Activated CD4-positive, alpha-beta T cell treated with anti-CD3 and anti-CD28 coated beads, Interleukin-2, amount 50 U/mL, for 48 hours (primary cell): ENCODE data around the gene SETD3.

ENCODE experiments used
- DNase-seq, 2 experiments: peaks; one replicate each; pipeline ENCODE4 v3.0.0-alpha.2; 2020

Gene SETD3

DNA sequence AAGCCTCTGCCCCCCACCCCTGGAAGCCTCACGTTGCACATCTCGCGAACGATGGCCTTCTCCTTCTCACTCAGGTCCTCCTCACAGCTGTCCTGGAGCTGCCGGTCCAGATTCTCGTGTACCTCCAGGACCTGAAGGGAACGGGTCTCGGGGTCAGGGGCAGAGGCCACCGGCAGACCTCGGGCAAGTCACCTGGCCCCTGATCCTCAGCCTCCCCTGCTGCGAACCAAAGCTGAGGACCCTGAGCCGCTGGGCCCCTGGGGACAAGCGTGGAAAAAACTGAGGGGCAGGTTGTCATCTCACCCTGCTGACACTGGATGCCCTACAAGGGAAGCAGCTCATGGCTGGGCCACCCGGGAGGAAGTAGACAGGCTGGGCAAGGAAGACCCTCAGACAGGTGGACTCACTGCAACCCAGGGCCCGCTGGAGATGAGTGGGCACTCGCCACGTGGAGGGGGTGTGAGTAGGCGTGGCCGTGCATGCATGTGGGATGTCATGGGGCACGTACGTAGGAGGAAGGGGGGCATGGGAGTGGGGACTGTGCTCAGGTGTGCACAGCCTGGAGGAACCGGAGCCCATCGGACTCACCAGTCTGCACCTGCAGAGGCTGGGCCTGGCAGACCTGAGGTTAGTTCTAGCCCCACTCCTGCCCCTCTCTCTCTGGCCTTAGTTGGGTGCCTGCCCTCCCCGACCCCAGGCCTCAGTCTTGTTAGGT lies 35.7 kb upstream of the SETD3 start:
- DNase-seq = no peak

DNA sequence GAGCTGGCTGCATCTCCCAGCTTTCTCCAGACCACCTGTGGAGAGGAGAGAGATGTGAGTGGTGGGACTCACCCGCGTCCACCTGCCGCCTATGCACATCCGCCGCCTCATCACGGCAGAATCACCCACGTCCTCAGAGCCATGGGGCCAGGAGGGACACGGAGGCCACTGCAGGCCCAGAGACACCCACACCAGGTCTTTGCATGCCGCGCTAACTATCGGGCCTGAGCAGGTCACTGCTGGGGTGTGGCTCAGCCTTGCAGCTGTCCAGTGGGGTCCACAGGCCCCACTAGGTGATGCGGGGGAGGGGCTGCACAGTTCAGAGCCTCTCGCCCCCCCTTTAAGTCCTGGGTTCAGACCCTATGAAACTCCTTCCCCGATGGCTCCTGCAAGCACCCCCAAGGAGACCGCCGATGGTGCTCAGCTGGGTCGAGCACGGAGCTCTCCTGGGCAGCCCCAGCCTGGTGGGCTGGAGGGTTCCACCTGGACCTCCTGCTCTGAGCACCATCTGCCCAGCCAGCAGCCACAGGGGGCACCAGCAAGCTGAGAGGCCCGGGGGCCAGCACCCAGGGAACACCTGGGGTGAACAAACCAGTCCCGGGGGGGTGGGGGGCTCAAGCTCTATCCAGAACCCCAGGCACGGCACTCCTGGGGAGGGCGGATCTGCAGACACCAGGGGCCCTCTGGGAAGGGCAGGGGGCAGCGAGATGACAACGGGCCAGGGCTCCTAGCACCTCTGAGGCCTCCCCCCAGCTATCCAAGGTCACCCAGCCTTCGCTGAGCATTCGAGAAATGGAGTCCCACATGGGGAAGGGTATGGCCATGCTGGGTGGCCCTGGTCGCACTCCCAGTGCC lies 34.9 kb upstream of the SETD3 start:
- DNase-seq = no peak

DNA sequence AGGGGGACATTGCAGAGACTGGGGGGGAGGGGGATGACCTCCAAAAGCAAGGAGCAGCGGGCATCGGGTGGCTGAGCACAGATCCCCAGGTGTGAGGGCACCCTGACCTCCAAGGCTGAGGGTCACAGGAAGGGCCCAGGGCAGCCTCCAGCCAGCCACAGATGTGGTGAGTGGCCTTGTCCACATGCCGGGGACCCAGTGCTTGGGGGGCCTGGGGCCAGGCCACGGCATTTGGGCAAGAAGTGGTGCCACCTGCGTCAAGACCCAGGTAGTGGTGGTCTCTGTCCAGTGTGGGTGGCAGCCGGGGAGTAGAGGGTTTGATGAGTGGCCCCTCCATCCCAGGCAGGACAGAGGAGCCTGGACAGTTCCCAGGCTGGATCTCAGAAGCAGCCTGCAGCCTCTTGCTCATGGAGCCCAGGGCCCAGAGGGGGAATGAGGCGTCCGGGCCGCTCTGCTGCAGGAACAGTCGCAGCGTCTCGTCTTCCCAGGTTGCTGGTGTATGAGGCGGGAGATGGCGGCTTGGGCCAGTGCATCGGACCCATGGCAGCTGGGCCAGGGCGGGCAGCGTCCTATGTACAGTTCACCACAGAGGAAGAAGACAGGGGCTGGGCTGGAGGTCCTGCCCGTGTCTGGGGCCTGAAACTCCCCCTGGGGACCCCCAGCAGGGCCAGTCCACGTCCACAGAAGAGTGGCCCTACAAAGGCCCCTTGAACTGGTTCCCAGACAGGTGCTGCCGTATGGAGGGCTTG lies 34.1 kb upstream of the SETD3 start:
- no peak for DNase-seq

DNA sequence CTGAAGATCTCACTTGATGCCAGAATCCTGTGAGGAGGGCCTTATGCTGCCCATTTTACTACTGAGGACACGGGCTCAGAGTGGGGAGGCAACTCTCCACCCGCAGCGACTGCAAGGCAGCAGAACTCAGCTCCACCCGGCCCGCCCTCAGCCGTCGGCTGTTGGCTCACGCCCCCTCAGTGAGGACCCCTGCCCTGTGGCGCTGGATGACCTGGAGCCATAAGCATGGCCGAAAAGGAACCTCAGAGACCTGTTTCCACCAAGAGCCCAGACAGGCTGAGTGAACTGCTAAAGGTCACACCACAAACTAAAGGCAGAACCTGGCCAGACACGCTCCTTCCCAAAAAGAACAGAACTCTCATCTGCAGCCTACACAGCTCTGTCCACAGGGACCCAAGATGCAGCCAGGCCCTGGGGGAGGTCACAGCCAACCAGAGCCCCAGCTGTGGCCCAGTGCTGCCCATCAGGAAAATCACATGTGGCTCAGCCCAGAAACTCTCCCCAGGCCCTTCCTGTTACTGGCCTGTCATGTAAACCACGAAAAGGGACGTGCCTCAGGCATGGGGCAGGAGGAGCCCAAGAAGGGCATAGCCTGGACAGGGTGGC lies 33.4 kb upstream of the SETD3 start:
- DNase-seq = no peak

DNA sequence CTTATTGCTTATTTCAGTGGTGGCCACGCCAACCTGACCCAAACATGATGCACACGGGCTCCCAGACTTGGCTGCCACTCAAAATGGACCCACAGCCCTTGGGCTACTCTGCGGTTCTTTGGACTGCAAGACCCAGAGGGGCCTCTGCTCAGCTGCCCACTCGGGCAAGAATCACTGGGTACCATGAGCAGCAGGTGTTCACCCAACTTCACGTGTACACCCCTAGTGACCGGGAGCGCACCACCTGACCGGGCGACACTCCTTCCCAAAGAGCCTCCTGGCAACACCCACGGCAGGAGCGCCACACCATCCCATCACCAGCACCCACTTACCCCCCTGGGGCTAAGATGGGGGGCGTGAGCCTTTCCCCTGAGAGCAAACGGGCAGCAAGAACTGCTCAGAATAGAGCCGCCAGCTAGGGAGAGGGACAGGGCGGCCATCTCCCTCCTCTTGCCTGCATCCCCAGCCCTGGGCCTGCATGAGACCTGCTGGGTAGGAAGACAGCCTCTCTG lies 32.6 kb upstream of the SETD3 start:
- no peak for DNase-seq

DNA sequence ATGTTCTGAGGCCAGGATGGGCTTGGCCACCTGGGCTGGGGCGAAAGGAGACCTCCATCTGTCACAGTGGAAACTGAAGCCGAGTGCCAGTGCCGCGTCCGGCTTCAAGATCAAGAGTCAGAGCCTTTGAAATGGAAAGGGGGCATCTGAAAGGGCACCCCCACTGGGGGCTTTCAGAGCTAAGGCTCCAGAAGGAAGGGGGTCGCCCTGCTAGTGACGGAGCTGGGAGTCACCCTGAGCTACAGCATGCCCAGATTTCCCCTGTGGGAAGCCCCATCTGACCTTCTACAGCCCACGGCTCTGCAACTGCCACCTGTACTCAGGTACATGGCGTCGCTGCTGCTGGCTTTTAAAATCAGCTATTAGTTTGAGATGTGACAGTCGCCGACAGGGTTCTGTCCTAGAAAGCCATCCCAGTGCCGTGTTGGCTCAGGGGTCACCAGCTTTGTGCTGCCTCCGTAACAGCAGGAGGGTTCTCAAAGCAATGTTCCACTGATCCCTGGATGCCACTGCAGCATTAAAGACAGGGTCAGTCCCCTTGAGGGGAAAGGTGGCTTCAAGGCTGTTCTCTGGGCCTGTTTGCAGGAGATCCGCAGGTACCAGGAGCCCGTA lies 32.0 kb upstream of the SETD3 start:
- no peak for DNase-seq

DNA sequence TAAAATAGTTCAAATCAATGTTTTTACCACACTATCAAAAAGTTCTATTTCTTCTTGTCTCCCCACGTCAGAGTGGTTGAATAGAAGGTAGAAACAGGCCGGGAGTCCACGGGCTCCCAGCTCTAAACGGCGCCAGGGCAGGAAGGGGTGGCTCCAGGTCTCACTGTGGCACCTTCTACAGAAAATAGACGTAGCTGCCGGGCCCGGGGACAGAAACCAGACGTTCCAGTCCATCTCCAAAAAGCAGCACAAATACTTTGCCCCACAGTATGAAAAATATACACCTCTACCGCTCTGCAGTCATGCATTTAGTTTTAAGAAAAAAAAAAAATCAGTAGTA lies 31.4 kb upstream of the SETD3 start:
- DNase-seq = no peak

DNA sequence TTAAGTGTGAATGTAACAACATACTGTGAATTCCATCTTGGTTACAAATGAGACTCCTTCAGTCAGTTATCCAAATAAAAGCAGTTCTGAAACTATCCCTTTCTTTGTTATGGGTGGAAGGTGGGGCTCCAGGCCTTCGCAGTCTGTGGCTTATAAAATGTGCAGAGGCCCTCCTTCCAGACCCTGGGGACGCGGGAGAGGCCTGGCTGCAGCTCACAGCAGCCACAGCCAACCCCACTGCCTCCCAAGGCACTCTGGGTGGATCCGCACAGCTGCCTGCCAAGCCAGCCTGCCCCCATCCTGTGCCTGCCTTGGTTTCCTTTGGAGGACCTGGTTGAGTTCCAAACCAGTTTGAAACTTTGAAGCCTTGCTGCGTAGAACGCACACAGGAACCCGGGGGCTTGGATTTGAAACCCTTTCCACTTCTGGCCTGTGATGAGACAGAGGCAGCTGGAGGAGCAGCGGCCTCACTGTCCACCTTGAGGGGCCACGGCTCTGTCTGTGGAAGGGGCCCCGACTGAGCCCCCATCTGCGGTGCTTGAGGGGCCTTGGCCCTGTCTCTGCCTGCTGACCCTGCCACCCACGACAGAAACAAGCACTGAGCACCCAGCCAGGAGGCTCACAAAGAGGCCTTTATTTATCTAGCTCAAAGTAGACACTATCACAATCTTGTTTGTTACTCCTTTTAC lies 30.9 kb upstream of the SETD3 start:
- no peak for DNase-seq

DNA sequence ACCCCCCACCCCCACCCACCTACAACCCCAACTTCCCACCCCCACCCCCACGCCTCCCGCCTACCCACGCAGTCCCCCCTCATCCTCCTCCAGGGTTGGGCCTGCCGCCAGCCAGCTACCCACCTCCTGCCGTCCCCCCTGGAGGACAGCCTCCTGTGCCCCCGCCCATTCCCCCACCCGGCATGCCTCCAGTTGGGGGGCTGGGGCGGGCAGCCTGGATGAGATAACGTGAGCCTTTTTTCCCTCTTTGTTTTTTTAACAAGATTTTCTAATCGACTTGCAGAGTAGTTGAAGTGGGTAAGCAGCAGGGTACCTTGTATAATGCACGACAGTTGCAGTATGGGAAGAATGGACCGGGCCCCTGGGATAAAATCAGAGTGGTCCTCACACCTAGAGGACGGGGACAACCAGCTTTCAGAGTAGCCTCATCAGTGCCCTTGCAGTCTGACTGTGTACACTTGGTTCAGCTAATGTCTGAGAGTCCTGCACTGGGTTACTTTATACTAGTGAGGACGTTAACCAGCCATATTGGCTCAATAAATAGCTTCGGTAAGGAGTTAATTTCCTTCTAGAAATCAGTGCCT lies 30.0 kb upstream of the SETD3 start:
- DNase-seq = no peak

DNA sequence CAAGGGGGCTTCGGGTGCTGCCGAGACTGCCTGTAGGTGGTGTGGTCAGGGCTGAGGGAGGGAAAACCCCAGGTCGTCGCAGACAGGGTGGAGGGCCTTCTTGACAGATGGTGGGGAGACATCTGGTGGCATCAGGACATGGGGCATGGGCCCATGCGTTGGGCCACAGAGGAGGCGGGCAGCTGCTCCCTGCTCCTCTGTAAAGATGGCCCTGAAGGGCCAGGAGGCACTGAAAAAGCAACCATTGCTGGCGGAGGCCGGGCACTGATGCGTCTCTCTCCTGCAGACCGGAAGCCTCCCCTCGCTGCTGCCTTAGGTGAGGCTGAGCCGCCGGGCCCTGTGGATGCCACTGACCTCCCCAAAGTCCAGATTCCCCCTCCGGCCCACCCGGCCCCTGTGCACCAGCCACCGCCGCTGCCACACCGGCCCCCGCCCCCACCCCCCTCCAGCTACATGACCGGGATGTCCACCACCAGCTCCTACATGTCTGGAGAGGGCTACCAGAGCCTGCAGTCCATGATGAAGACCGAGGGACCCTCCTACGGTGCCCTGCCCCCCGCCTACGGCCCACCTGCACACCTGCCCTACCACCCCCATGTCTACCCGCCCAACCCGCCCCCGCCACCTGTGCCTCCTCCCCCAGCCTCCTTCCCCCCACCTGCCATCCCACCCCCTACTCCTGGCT lies 29.4 kb upstream of the SETD3 start:
- no peak for DNase-seq

DNA sequence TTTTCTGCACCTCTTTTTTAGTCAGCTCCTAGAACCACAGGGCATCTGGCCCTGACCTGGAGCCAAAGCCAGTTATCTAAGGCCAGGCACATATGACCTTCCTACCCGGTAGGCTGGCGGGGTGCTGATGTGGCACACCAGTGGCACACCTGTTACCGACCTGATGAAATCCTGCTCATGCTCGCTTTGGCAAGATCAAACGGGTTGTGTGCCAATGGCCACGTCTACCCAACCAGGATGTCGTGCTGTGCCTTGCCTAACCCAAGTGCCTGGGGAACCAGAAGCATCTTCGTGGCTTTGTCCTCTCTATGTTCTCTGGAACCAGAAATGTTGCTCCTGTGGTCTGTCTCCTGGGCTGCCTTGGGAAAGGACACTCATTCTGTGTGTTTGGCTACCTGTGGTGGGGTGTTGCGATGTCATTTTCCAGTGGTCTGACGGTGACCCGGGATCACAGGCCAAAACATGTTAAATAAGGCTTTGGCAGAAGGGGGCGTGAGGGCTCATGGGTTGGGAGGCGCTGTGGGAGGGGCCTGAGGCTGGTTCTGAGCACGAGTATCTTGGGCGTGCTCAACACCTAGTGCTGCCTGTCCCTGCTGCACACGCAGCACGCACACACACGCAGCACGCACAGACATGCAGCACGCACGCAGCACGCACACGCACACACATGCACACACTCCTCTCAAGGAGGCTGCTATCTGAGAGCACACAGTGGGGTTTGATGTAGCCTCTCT lies 28.4 kb upstream of the SETD3 start:
- DNase-seq = no peak

DNA sequence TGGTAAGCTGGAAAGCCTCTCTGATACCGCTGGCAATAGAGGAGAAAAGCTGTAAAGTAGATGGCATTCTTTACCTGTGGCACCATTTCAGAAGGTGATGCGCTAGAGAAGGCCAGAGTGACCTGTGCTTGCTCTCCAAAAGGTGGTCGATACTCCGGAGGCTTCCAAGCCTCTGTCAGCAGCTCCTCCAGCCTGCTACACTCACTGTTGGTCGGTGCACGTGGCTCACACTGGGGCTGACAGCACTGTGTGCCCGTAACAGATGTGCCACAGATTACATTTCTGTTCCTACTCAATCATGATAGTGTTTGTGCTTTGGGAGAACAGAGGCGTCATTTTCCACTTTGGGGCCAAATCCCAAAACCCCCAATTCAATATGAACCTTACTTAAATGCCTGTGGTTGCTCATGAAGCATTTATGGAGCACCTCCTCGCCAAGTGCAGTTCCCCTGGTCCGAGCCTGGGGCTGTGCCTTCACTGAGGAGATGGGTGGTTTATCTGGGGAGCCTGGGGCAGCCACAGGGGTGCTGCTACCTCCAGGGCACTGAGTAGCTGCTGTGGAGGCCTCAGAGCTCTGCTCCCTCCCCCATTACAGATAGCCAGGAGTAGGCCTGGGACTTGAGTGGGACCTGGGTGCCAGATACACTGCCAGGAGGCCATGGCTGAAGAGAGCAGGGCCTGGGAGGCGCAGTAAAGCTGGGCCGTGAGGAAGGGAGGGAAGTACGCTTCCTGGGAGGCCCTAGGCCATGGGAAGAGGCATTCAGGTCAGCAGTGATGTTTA lies 27.4 kb upstream of the SETD3 start:
- no peak for DNase-seq

DNA sequence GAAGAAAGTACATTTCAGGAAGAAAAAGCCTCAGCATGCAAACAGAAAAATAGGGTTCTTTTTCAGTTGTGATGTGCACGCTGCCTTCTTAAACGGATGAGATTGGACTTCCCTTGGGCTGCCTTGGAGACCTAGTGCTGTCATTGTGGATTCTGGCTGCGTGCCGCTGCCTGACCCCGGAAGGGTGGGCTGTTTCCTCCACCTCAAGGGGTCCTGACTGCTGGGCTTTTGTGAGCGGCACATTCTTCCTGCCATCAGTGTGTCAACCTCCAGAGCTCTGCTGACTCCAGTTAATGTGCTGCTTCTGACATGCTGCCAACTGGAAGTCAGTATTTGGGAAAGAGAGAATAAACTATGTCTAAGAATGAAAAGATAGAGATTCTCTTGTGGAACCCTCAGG lies 25.6 kb upstream of the SETD3 start:
- DNase-seq = no peak

DNA sequence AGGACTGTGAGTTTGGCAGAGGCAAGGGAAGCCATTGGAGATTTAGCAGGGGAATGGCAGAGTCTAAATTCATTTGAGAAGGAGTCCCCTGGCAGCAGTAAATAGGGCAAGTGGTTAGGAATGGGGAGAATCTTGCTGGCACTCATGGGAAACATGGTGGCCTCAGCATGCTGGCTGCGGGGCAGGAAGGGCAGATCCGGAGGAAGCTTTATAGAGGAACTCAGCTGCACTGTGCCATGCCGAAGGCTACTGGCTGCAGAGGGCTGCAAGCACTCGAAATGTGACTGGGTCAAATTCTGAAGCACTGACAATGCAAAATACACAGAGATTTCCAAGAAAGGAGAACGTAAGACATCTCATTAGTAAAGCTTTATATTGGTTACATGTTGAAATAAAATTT lies 24.4 kb upstream of the SETD3 start:
- no peak for DNase-seq

DNA sequence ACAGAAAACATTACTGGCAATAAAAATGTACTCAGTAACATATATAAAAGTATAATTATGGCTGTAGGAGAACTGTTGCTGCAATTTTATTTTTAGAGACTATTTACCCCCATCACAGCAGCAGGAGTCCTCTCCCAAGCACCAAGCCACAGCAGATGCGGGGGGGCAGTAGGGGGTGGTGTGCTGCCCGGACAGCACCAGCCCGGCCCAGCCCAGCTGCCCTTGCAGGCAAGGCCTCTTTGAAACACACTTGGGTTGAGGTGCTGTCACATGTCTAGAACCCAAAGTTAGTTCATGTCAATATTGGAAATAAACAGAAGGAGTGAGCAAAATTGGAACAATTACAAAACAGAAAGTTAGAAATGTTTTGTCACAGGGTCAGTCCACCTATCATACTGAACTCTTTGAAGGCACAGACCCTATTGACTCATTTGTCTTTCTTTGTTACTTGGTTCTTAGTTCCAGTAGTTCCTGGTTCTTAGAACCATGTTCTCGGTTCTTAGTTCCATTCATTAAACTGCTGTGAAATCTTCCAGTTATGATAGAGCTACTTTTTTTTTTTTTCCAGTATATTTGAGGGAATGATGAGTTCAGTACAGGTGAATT lies 23.3 kb upstream of the SETD3 start:
- no peak for DNase-seq

DNA sequence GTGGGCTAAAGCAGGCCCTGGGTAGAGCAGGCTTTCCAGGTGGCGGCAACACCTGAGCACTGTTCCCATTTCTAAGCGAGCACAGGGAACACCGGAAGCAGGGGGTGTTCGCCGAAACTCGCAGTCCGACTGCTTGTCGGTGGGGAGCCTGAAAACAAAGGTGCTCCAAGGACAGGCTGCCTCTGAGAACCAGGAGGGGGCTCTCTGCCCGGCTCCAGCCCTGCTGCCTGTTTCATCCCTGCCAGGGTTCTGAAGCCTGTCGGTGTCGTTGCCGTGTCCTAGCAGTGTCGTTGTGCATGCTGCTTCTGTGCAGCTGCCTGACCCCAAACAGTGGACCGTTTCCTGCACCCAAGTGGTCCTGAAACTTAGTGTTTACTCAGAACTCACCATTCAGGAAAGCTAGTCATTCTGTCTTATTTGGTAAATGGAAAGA lies 22.3 kb upstream of the SETD3 start:
- no peak for DNase-seq

DNA sequence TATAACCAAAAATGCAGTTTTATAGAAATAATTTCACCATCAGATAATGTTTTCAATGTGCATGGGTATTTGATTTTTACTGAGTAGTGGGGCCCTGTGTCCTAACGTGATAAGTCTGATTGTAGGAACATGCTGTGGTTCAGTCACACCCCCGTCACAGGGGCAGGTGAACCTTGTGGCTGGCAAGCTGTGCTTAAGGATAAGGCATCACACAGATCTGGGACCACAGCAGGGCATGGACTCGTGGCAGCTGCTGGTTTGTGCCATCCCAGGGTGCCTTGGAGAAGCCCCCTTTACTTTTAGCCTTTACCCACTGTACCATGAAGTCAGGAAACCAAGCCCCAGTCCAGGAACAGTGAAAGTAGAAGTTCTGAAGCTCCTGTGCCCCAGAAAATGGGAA lies 17.2 kb upstream of the SETD3 start:
- no peak for DNase-seq

DNA sequence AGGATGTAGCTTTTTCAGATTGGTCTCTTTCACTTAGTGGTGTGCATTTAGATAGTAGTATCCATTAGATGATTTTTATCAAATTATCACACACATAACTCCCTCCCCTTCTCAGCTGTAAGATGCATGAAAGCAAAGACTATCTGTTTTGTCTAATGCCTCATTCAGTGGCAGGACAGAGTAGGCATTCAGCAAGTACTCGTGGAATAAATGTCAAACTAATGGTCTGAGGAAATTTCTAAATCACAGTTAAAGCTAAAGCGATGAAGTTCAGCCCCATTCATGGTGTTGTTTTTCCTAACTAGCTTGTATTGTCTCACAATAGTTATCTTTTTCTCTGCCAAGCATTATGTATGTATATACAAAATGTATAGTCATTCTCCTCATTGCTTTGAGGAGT lies 16.7 kb upstream of the SETD3 start:
- DNase-seq = no peak

DNA sequence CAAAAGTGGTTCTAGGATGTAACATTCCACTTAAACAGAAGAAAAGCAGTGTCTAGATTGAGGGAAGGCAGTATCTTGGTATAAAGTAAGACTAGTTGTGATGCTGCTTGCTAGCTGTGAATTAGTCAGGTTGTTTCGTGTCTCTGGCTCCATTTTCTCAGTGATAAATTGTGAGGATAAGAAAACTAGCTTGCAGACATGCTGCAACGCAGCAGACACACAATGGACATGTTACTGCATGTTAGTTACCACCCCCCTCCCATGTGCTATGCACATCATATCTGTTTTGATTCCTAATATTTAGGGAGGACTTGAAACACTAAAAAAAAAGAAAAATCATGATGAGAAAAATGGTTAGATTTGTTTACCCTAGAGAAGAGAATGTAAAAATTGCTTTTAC lies 3.4 kb upstream of the SETD3 start:
- DNase-seq = no peak
